ENCODE measurements around the gene PNMA8C.

DNA sequence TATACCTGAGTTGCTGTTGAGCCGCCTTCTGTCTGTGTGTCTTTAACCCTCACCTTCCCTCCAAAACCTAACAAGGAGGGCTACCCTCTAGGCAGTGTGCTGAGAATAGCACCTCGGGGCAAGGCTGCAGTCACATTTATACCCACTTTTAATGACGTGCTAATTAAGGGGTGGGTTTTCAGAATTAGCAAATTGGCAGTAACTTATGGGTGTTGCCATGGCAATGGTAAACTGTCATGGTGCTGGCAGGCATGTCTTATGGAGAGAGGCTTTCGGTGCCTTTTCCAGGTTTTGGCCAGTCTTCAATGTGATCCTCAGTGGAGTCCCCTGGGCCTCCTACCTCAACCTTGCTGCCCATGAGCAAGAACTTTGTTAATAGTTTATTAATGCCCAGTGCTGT, 43.9 kb upstream of the PNMA8C start:
- TF ChIP-seq, protein P1, sequence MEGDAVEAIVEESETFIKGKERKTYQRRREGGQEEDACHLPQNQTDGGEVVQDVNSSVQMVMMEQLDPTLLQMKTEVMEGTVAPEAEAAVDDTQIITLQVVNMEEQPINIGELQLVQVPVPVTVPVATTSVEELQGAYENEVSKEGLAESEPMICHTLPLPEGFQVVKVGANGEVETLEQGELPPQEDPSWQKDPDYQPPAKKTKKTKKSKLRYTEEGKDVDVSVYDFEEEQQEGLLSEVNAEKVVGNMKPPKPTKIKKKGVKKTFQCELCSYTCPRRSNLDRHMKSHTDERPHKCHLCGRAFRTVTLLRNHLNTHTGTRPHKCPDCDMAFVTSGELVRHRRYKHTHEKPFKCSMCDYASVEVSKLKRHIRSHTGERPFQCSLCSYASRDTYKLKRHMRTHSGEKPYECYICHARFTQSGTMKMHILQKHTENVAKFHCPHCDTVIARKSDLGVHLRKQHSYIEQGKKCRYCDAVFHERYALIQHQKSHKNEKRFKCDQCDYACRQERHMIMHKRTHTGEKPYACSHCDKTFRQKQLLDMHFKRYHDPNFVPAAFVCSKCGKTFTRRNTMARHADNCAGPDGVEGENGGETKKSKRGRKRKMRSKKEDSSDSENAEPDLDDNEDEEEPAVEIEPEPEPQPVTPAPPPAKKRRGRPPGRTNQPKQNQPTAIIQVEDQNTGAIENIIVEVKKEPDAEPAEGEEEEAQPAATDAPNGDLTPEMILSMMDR (IDR thresholded peaks at IDR 0.05) = no peak
- no peak for TF ChIP-seq POLR2A (IDR thresholded peaks at IDR 0.05)

Data from adrenal gland (tissue), 5 donors.